OCI-LY7 (cell line): Measurements from ENCODE around the gene GNL2. TPM values are rescaled to one million over a fixed set of nuclear protein-coding genes. Genes with fewer than 3 reads are reported as not detected.
"Not testable (repeated sequence)": the region's sequence is repeated elsewhere in the genome, so short reads cannot be mapped to it uniquely, and the experiment has no call there.

Experiments
- BruUV-seq: library from RNA; stranded (reverse); fragments of 400-500 nt; replicated peaks from 2 replicates; lab custom pipeline; 2021; lab: Mats Ljungman, UMichigan
- CTCF ChIA-PET: fragments of 300-600 bp; sonication (Branson Sonifier 250); formaldehyde crosslinking; loops from one replicate; lab custom pipeline; 2022; ENCODE audit warnings: antibody characterized with exemption; ENCODE audit not compliant: unreplicated experiment; lab: Charles Lee
- POLR2A ChIA-PET: fragments of 300-600 bp; sonication (Branson Sonifier 250); formaldehyde crosslinking; loops from one replicate; lab custom pipeline; 2022; ENCODE audit warnings: antibody characterized with exemption; lab: Charles Lee
- DNase-seq: peaks from one replicate; pipeline ENCODE4 v3.0.0-alpha.2; 2015; ENCODE audit warnings: low spot score
- H2AFZ ChIP-seq: fragments of 200-600 bp; sonication (generic), shearing (Covaris generic); 2 replicates; pipeline ENCODE4 v1.6.1; 2014; ENCODE audit warnings: mild to moderate bottlenecking, antibody characterized with exemption, low read length, moderate library complexity
- H3K27ac ChIP-seq: fragments of 200-600 bp; sonication (generic); 2 replicates; pipeline ENCODE4 v1.5.1; 2014; ENCODE audit warnings: mixed run types, low read depth, mild to moderate bottlenecking, moderate library complexity, low read length, inconsistent platforms; ENCODE audit not compliant: poor library complexity, severe bottlenecking
- H3K36me3 ChIP-seq: fragments of 200-600 bp; sonication (generic); 2 replicates; pipeline ENCODE4 v1.6.1; 2014; ENCODE audit warnings: mild to moderate bottlenecking, antibody characterized with exemption, low read length, moderate library complexity, mixed read lengths; ENCODE audit not compliant: insufficient read depth
- H3K4me1 ChIP-seq: fragments of 200-600 bp; sonication (generic); 2 replicates; pipeline ENCODE4 v1.5.1; 2014; ENCODE audit warnings: mild to moderate bottlenecking, low read length; ENCODE audit not compliant: insufficient read depth, poor library complexity, severe bottlenecking
- H3K4me2 ChIP-seq: fragments of 200-600 bp; sonication (generic); 2 replicates; pipeline ENCODE4 v1.6.1; 2014; ENCODE audit warnings: mild to moderate bottlenecking, low read length
- H3K4me3 ChIP-seq: fragments of 200-600 bp; sonication (generic); 2 replicates; pipeline ENCODE4 v1.5.1; 2014; ENCODE audit warnings: mild to moderate bottlenecking, low read depth, low read length; ENCODE audit not compliant: poor library complexity, severe bottlenecking
- H3K79me2 ChIP-seq: fragments of 200-600 bp; sonication (generic); 2 replicates; pipeline ENCODE4 v1.6.1; 2016; ENCODE audit warnings: low read depth, mild to moderate bottlenecking, low read length, moderate library complexity, mixed read lengths; ENCODE audit not compliant: insufficient read depth
- H3K9me2 ChIP-seq: fragments of 200-600 bp; sonication (generic); 2 replicates; pipeline ENCODE4 v1.6.1; 2016; ENCODE audit warnings: mild to moderate bottlenecking, low read length, mixed read lengths; ENCODE audit not compliant: insufficient read depth
- H3K9me3 ChIP-seq: fragments of 200-600 bp; sonication (generic); 2 replicates; pipeline ENCODE4 v1.6.1; 2014; ENCODE audit warnings: mild to moderate bottlenecking, mixed run types, low read length, mixed read lengths
- H4K20me1 ChIP-seq: fragments of 200-600 bp; sonication (generic); 2 replicates; pipeline ENCODE4 v1.6.1; 2014; ENCODE audit warnings: mild to moderate bottlenecking, antibody characterized with exemption, low read length, moderate library complexity, mixed read lengths; ENCODE audit not compliant: insufficient read depth
- CTCF ChIP-seq: fragments of 200-600 bp; sonication (generic); conservative IDR thresholded peaks from 2 replicates; pipeline ENCODE4 v1.5.1; 2014; ENCODE audit warnings: mild to moderate bottlenecking, antibody characterized with exemption, low read length, moderate library complexity, mixed read lengths
- EZH2phosphoT487 ChIP-seq: fragments of 200-600 bp; sonication (generic); IDR thresholded peaks from 2 replicates; pipeline ENCODE4 v1.6.1; 2018; ENCODE audit warnings: low read depth, borderline replicate concordance, mild to moderate bottlenecking, mixed run types, antibody characterized with exemption, low read length, moderate library complexity, mixed read lengths
- intact Hi-C: fragments of 100-400 bp; cut with micrococcal nuclease; formaldehyde crosslinking; loops from one replicate; pipeline ENCODE4 v1.10.0; 2022; ENCODE audit not compliant: unreplicated experiment
- total RNA-seq, 2 experiments: library from RNA; depleted of rRNA in 1 of 2; stranded (reverse); fragments of >200 nt in 1 of 2; shearing (Covaris generic) in 1 of 2; gene quantifications; 2 replicates each; pipeline ENCODE4 v1.2.3, GENCODE V29; 2014 to 2022

The GNL2 gene
- total RNA-seq, 2 experiments from 2014 or later, result 66.8 to 107 TPM

- H4K20me1 ChIP-seq, result no peaks in the 10 kb centered on the region
- CTCF ChIA-PET, result no interaction called here
- H3K9me3 ChIP-seq, result no peaks in the 10 kb centered on the region
- no peak overlapping the region for H3K27ac ChIP-seq
- POLR2A ChIA-PET, result no interaction called here
- no peak overlapping the region for H3K4me2 ChIP-seq
- no peaks in the 10 kb centered on the region for H3K79me2 ChIP-seq
- DNase-seq, result no peak
- intact Hi-C loops, result no loop called here
- BruUV-seq, result no TSS peak
- H3K4me1 ChIP-seq, result peaks cover 8% of the 10 kb centered on the region
- H3K9me2 ChIP-seq, result no peaks in the 10 kb centered on the region
- TF ChIP-seq EZH2phosphoT487, result no peak
- TF ChIP-seq CTCF, result no peak
- H3K36me3 ChIP-seq, result no peaks in the 10 kb centered on the region
- H3K4me3 ChIP-seq, result no peak overlapping the region
- H2AFZ ChIP-seq, result no peak overlapping the region
Measured at GRCh38 chr1:37519613-37520012, 76.1 kb downstream of the GNL2 start.

- H2AFZ ChIP-seq, H4K20me1 ChIP-seq, DNase-seq, H3K36me3 ChIP-seq, BruUV-seq, intact Hi-C loops, H3K27ac ChIP-seq, H3K4me3 ChIP-seq, H3K4me1 ChIP-seq, H3K9me2 ChIP-seq, CTCF ChIA-PET, H3K79me2 ChIP-seq, H3K4me2 ChIP-seq, POLR2A ChIA-PET, H3K9me3 ChIP-seq: not testable (repeated sequence)
Measured at GRCh38 chr1:37518929-37519328, 76.8 kb downstream of the GNL2 start.

GRCh38 chr1:37518241-37518640 is 77.5 kb downstream of the GNL2 start:
- H3K79me2 ChIP-seq, H3K4me3 ChIP-seq, H4K20me1 ChIP-seq, POLR2A ChIA-PET, DNase-seq, BruUV-seq, H3K36me3 ChIP-seq, H3K9me3 ChIP-seq, H3K4me2 ChIP-seq, CTCF ChIA-PET, H3K27ac ChIP-seq, intact Hi-C loops, H2AFZ ChIP-seq, H3K9me2 ChIP-seq: not testable (repeated sequence)
- peaks cover 13% of the 10 kb centered on the region for H3K4me1 ChIP-seq

- no peak overlapping the region for H3K4me3 ChIP-seq
- H3K9me3 ChIP-seq, result no peaks in the 10 kb centered on the region
- H3K4me2 ChIP-seq, result no peak overlapping the region
- peaks cover 13% of the 10 kb centered on the region; the same call in 1 of the 2 replicates for H3K79me2 ChIP-seq
- intact Hi-C loops, result no loop called here
- CTCF ChIA-PET, result no interaction called here
- POLR2A ChIA-PET, result no interaction called here
- peaks cover 8% of the 10 kb centered on the region for H3K36me3 ChIP-seq
- H3K27ac ChIP-seq, result no peak overlapping the region
- DNase-seq, result no peak
- H3K9me2 ChIP-seq, result no peaks in the 10 kb centered on the region
- H2AFZ ChIP-seq, result no peak overlapping the region
- H3K4me1 ChIP-seq, result peaks cover 16% of the 10 kb centered on the region
- TF ChIP-seq EZH2phosphoT487, result no peak
- no peak for TF ChIP-seq CTCF
- BruUV-seq, result no TSS peak
- H4K20me1 ChIP-seq, result peaks cover 10% of the 10 kb centered on the region; the same call in 1 of the 2 replicates
Measured at GRCh38 chr1:37517569-37517968, 78.2 kb downstream of the GNL2 start.
